Measurements from ENCODE around the gene PSD4. TPM values are rescaled to one million over a fixed set of nuclear protein-coding genes. Genes with fewer than 3 reads are reported as not detected.

PSD4 gene
- total RNA-seq, 1 donor from 2014 or later, result 38.8 TPM

DNA sequence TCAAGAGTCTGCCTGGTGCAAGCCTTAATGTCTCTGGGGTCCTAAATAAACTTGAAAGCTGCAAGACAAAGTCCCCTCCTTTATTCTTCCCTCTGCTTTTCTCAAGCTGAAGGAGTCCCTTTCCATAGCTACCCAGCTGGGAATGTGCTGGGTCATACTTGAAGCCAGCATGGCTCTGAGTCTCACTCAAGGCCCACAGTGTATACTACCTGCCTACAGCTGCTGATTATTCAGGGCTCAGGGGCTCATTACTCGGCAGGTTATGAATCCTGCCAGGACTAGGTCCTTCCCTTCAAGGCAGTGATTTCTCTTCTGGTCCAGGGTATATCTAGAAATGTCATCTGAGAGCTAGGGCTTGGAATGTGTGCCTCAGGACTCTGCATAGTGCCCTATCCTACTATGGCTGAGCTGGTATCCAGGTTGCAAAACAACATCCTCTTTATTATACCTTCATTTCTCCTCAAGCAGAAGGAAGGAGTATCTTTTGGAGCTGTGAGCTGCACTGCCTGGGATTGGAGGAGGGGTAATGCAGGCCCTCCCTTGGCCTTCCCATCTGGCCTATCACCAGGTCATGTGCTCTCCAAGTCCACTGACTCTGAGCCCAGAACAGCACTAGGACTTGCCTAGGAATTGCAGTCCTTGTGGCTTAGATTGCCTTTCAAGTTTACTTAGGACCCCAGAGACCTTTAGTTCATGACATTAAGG, 24.1 kb upstream of the PSD4 start:
- Mint-ChIP-seq H3K9me3 (peaks cover 6% of the 10 kb centered on the region), H3K27ac (no peak overlapping the region), H3K36me3 (no peaks in the 10 kb centered on the region), H3K4me3 (no peak overlapping the region), H3K27me3 (no peaks in the 10 kb centered on the region), H3K4me1 (ENCODE audit: unreplicated experiment) (no peaks in the 10 kb centered on the region)
- DNase-seq (ENCODE audit: extremely low spot score, unreplicated experiment), result no peak
- TF ChIP-seq, protein P1, sequence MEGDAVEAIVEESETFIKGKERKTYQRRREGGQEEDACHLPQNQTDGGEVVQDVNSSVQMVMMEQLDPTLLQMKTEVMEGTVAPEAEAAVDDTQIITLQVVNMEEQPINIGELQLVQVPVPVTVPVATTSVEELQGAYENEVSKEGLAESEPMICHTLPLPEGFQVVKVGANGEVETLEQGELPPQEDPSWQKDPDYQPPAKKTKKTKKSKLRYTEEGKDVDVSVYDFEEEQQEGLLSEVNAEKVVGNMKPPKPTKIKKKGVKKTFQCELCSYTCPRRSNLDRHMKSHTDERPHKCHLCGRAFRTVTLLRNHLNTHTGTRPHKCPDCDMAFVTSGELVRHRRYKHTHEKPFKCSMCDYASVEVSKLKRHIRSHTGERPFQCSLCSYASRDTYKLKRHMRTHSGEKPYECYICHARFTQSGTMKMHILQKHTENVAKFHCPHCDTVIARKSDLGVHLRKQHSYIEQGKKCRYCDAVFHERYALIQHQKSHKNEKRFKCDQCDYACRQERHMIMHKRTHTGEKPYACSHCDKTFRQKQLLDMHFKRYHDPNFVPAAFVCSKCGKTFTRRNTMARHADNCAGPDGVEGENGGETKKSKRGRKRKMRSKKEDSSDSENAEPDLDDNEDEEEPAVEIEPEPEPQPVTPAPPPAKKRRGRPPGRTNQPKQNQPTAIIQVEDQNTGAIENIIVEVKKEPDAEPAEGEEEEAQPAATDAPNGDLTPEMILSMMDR (conservative IDR thresholded peaks at IDR 0.05), result no peak

DNA sequence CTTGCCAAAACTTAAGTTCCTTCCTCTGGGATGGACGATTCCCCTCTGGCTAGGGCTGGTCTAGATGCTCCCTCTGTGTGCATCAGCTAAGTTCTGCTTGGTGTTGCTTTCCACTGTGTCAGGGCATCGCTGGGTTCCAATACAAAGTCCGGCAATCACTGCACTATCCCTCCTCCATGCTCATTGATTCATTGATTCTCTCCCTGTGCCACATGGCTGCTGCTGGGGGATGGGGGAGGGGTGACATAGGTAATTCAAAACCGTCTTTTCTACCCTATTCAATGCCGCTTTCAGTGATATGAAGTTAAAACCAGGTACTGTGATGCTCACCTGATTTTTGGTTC, 23.5 kb upstream of the PSD4 start:
- DNase-seq (ENCODE audit: extremely low spot score, unreplicated experiment), result no peak
- H3K27me3 Mint-ChIP-seq, result no peaks in the 10 kb centered on the region
- peaks cover 6% of the 10 kb centered on the region for H3K9me3 Mint-ChIP-seq
- H3K27ac Mint-ChIP-seq, result no peak overlapping the region
- H3K4me1 Mint-ChIP-seq (ENCODE audit: unreplicated experiment), result no peaks in the 10 kb centered on the region
- TF ChIP-seq, protein P1 (conservative IDR thresholded peaks at IDR 0.05), result no peak
- no peak overlapping the region for H3K4me3 Mint-ChIP-seq
- no peaks in the 10 kb centered on the region for H3K36me3 Mint-ChIP-seq

DNA sequence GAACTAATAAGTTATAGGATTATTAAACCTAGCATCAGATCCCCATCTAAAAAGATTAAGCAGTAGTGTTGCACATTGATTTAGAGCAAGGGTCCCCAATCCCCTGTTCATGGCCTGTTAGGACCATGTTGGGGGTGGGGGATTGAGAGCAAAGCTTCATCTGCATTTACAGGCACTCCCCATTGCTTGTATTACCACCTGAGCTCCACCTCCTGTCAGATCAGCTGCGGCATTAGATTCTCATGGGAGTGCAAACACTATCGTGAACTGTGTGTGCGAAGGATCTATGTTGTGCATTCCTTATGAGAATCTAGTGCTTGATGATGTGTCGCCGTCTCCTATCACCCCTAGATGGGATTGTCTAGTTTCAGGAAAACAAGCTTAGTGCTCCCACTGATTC, 18.4 kb upstream of the PSD4 start:
- TF ChIP-seq, protein P1 (conservative IDR thresholded peaks at IDR 0.05), result no peak
- H3K9me3 Mint-ChIP-seq, result no peaks in the 10 kb centered on the region
- no peaks in the 10 kb centered on the region for H3K27me3 Mint-ChIP-seq
- H3K36me3 Mint-ChIP-seq, result no peaks in the 10 kb centered on the region
- no peak overlapping the region for H3K4me3 Mint-ChIP-seq
- DNase-seq (ENCODE audit: extremely low spot score, unreplicated experiment), result no peak
- peaks cover 21% of the 10 kb centered on the region for H3K4me1 Mint-ChIP-seq (ENCODE audit: unreplicated experiment)
- no peak overlapping the region for H3K27ac Mint-ChIP-seq

DNA sequence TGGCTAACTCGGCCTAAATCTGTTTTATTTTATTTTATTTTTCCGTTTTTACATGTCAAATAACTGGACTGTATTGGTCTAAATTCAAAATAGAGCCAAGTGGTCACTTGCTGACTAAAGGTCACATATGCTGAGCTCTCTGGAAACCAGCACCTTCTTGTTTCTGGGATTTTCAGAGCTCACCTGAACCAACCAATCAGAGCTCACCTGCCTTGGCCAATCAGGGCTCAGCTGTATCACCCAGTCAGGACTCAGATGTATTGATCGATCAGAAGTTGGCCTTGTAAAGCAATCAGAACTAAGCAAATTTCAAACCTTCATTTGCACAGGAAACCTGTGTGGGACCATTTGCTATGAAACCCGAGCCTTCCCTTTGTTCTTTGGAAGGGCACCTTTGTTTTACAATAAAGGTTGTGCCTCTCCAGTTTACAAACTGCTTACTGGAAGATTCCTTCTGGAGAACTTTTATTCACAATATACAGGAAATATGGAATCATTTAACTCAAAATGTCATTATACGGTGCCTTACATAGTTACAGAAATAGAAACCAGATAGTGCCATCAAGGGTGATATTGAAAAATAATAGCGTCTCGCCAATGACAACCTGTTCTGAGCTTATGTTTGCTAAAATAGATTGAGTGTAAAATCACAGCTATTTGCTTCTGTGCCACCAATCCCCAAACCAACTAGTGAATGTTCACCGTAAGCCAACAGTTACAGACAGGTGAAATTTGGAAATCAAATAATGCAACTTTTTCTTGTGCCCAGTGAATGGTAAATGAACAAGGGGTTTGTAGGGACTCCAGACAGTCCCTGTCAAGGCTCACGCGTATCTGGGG, 17.3 kb upstream of the PSD4 start:
- H3K4me1 Mint-ChIP-seq (ENCODE audit: unreplicated experiment), result peaks cover 21% of the 10 kb centered on the region
- peak overlapping the region; percentile 85 for H3K4me3 Mint-ChIP-seq
- H3K9me3 Mint-ChIP-seq, result no peaks in the 10 kb centered on the region
- H3K36me3 Mint-ChIP-seq, result no peaks in the 10 kb centered on the region
- no peak for DNase-seq (ENCODE audit: extremely low spot score, unreplicated experiment)
- no peaks in the 10 kb centered on the region for H3K27me3 Mint-ChIP-seq
- peak overlapping the region; percentile 83 for H3K27ac Mint-ChIP-seq
- TF ChIP-seq, protein P1 (conservative IDR thresholded peaks at IDR 0.05), result no peak

DNA sequence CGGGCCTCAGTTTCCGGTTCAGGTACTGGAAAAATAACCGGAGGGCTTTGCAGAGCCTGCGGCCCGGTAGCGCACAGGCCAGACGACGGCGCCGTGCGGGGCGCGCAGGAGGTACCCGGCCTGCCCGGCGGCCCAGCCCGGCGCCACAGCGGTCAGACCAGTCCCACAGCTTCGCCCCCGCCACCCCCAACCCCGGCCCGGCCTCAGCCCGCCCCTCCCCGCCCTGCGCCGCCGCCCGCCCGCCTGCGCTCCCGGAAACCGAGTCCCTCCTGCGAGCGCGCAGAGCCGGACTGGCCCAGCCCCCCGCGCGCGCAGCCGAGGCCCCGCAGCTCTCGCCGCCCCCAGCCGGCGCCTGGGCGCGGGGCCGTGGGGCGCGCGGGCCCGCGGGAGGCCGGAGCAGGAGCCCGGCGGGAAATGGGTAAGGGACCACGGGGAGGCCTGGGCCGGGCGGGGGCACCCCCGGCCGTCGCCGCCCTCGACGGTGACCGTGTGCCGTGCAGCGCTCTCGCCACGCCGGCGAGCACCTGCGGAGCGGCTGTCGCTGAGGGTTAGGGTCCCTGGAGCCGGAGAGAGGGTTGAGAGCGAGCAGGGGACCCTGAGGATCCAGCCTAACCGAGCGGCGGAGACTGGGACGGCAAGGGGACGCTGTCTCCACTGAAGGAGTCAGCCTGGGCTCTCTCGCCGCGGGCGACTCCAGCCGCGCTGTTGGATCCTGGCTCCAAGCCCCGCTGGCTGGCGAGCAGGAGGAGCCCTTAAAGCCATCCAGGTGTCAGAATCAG, 16.5 kb upstream of the PSD4 start:
- TF ChIP-seq, protein P1 (conservative IDR thresholded peaks at IDR 0.05), result no peak
- Mint-ChIP-seq H3K36me3 (no peaks in the 10 kb centered on the region), H3K4me3 (peak overlapping the region; percentile 94), H3K9me3 (no peaks in the 10 kb centered on the region), H3K4me1 (ENCODE audit: unreplicated experiment) (peaks cover 21% of the 10 kb centered on the region), H3K27ac (peak overlapping the region; percentile 96), H3K27me3 (no peaks in the 10 kb centered on the region)
- DNase-seq (ENCODE audit: extremely low spot score, unreplicated experiment), result peak; percentile 72

All from type B pancreatic cell (in vitro differentiated cells).